ENCODE measurements around the gene PCDHA9.
"Not testable (repeated sequence)": the region's sequence is repeated elsewhere in the genome, so short reads cannot be mapped to it uniquely, and the experiment has no call there.

GRCh38 chr5:140829511-140830501 lies 18.4 kb upstream of the PCDHA9 start:
- not testable (repeated sequence) for TF ChIP-seq POLR2A, CTCF (IDR thresholded peaks at IDR 0.05)
